HG03280 (cell line): ENCODE results near the gene JUP.

Experiments
- ATAC-seq: cut with Tn5 transposase; IDR thresholded peaks from one replicate; pipeline ENCODE4 v1.9.1; 2021; ENCODE audit warnings: mild to moderate bottlenecking, moderate library complexity; ENCODE audit not compliant: unreplicated experiment

Gene JUP

DNA sequence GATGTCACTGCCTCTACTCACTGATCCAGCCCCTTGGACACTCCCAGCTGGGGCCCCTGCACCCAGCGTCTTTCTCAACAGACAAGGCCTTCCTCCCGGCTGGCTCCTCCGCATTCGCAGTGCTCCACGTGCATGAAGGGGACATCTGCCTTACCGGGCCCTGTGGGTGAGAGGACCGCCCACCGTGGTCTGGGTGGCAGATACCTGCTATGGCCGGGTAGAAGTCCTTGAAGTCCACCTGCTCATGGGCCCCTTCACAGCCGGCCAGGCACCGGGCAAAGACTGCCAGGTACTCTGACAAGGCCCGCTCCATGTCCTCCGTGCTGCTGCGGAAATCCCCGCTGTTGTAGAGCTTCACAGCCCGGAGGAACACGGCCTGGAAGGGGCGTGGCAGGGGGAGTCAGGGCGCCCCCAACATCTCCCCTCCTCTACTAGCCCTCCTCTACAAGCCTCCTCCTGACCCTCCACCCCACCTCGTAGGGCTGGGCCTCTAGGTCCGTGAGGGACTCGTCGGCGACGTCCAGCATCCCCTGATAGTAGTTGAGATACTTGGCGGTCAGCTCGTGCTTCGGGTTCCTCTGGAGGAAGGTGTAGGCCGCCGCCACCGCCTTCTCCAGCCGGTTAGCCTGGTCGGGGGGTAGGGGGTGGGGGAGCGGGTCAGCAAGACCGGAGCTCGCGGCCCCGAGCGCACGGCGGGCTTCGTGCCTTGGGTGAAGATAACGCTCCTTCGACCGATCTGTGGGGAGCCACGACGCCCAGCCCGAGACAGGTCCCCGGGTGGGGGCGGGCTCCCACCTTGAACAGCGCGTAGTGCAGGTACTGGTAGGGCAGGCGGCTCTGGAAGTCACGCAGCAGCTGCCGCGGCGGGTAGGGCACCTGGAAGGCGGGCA, 24.4 kb upstream of the JUP start:
- no peak for ATAC-seq

DNA sequence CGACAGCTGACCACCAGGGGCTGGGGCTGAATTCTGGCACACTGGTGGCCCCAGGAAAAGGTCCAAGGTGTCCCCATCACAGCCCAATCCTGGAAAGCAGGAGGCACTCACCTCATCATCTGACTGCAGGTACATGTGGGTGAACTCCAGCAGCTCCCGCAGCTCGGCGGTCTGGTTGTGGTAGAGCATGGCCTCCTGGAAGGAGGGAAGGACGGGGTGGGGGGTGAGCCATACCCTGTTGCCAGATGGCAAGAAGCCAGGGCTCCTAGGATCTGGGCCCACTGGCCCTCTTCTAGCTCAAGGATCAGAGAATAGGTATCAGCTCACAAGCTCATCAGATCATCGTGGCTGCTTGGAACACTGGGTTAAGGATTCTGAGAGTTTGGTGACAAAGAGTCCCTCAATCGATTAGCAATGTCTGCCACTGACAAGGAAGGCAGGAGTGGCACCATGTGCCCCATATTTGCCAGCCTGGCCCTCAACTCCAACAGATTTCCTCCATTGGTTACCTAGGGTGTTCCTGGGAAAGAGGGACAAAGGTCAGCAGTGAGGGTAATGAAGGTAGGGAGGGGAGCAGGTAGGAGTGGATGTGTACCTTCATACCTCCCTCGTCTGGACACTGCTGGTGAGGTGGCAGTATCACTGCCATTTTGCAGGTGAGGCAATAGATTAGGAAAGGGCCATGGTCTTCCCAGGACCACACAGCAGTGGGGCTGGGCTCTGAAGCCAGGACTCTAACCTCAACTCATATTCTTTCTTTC, 20.4 kb upstream of the JUP start:
- ATAC-seq, result no peak

DNA sequence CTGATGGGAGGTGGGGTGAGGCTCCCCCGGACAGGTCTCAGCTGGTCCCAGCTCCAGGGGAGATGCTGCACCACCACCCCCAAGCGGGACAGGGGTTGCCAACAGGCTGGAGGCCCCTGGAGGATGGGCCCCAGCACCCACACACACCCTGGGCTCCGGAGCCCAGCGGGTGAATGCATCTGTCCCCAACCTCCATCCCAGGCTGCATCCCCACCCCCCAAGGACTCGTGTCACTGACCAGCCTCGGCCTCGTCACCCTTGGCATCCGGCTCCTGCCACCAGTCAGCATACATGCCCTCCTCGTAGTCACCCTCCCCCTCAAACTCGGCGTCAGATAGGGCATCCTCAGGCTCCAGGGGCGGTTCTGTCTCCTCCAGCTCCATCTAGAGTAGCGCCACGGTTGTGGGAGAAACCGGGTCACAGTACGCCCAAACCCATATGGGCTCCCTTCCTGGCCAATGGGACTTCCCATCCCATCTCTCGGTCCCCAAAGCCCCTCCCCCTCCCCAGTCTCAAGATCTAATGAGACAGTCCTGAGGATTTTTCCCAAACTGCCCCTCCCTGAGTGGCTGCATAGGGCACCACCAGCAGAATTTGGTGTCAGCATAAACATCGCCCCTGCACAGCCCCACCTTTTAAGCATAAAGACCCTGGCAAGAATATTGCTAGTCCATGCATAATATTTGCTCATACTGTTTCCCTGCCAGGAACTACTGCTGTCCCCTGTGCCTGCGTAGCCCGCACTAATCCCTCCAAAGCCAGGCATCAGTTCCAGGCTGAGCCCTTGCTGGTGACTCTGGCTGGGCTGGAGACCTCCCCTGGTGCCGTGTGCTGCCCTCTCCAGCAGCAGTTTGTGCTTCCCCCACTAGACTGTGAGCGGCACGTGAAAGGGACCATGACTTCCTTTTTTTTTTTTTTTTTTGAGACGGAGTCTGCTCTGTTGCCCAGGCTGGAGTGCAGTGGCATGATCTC, 16.8 kb upstream of the JUP start:
- no peak for ATAC-seq

DNA sequence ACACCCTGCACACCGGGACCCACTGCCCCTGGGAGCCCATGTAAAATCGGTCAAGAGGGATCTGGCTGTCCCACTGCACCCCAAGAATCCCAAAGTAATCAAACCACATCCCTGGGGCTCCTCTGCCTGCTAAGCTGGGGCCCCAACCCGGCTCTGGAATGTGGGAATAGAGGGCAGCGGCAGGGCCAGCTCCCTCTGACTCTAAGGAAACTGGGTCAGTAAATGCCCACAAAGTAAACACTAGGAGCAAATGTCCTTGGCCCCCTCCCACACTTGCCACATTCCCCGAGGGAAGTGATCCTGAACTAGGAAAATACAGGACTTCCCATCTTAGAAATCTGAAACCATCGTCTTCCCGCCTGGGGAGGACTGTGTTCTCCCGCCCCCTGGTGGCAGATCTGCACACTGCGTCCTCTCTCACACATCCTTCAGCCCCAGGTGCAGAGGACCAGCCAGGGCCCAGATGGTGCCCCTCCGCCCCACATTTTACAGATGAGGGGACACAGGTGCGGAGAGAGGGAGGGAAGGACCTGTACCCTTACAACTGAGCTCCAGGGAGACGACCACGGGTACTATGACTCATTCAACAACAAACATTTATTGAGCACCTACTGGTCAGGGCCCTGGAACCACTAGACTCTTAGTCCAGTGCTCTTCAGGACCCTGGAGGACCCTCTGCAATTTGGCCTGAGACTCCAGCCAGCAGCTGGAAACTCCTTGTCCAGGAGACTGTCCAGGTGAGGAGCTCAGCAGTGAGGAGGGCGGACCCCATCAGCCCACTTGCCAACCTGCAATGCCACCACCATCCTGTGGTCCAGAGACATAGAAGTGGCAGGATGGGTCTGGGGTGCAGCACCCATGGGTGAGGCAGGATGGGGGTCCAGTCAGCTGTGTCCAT, 15.1 kb upstream of the JUP start:
- ATAC-seq, result no peak

DNA sequence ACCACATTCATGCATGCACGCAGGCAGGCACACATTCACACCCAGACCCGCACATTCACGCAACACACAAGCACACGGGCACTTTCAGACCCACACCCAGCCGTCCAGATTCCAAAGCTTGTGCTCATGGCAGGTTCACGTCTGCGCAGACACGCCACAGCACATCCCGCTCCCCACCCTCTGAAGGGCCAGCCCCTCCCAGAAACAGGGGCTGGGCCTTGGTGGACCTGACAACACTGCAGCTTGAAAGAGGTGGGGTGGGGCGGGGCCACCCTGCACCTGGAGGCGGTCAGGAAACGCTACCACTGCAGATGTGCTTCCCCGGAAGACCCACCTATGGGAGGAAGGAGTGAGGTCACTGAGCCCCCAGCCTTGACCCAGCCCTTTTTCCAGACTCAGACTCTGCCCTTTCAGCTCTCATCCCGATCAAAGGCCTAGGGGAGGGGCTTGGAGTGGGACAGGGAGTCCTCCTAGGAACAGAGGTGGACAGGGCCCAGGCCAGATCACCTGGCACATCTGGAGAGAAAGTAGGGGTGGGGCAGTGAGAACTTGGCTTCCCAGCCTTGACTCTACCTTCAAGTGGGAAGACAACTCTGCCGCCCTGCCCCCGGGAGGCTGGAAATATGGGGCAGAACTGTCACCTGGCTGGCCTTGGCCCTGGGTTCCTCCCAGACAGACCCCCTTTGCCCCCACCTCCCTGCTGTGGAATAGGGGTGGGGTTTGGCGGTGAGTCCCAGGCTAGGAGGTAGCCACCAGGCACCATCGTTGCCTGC, 14.3 kb upstream of the JUP start:
- no peak for ATAC-seq

DNA sequence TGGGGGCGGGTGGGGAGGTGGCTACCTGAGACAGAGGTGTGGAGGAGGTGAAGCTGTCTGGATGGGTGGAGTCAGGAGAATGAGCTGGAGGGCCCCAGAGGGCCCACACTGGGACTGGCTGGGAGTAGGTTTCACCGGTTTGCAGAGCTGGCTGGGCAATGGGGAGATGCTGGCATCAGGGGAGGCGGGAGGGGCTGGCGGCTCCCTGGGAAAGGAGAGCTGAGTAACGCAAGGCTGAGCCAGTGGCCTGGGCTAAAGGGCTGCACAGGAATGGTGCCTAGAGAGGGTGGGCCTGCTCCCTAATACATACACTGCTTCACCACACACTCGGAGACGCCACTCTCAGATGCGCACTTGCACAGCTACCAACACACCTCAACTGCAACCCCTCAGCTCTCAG, 12.9 kb upstream of the JUP start:
- no peak for ATAC-seq

DNA sequence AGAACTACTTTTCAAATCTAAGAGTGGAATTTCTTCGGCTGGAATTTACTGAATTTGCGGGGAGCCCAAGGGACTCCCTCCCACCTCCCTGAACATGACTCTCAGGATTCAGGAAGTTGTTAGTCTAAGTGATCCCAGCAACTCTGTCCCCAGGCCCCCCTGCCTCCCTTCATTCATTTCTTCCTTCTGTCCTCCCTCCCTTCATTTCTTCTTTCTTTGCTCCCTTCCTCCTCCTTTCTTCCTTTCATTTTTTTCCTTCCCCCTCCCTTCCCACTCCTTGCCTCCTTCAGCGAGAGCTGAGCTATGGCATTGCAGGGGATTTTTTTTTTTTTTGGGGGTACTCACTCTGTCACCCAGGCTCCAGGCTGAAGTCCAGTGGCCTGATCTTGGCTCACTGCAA, 10.9 kb upstream of the JUP start:
- no peak for ATAC-seq

DNA sequence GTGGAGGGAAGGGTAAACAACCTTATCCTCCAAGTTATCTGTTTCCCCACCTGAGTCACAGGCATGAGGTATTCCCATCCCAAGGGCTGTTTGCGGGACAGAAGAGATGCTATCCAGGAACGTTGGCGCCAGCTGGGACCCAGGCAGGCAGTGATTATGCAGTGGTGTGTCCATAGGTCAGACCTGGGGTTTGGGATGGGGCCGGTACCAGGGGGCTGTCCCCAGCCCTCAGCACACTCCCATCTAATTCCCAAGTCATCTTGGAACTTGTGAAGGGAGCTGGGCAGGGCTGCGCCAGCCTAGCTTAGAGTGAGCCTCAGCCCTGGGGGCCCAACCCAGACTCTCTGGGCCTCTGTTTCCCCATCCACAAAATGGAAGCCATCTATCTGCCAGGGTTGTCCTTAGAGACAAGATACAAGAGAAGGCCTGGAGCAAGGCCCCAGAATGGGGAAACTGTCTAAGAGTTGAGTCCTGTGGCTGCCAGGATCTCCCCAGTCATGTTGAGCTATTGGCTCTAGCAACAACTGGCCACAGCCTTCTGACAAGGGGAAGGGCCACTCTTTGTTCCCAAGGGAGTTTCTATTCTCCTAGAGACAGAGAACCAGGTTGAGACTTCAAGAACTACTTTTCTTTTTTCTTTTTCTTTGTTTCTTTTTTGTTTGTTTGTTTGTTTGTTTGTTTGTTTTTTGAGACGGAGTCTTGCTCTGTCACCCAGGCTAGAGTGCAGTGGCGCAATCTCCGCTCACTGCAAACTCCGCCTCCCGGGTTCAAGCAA, 9.8 kb upstream of the JUP start:
- no peak for ATAC-seq

DNA sequence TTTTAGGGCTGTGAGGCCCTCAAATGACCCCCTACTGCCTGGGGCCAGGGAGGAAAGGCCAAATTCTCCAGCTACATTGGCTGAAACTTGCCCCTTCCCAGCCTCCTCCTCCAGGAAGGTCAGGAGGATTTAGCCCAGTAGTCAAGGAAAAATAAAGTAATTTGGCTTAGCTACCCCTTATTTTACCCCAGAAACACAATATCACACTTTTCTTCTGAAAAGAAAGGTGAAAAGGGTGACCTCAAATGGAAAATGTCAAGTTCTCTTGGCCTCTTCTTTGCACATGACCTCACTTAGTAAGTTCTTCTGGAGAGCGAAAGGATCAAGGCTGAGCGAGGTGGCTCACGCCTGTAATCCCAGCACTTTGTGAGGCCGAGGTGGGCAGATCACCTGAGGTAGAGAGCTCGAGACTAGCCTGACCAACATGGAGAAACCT, 8.0 kb upstream of the JUP start:
- ATAC-seq, result no peak

DNA sequence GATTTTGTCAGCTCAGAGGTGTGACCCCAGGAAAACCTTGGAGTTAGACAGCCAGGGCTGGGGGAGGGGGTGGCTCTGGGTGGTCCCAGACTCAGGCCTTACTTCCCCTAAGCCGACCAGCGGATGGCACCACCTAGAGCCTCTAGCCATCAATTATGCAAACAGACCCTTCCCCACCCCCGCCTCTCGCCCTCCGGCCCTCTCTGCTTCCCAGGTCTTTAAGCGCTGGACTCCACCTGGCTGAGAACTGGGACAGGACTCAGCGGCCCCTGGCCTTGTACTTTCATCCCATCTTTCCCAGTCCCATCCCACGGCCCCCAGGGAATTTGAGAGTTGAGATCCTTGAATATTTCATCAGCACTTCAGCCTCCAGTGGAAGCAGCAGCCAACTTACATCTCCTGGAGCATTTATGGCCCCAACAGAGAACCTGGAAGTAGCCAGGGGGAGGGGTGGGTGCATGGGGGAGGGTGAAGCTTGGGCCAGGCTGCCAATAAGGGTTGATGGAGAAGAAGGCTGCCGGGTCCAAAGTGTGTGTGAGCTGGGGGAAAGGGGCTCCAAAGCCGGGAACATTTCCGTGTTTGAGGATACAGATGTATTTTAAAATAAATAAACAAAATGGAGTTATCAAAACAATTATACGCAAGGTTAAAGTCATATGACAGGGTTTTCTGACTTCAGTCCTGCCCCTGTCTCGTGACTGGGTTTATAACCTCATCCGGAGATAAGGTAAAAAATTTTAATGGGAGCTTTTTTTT, 7.5 kb upstream of the JUP start:
- ATAC-seq, result no peak

DNA sequence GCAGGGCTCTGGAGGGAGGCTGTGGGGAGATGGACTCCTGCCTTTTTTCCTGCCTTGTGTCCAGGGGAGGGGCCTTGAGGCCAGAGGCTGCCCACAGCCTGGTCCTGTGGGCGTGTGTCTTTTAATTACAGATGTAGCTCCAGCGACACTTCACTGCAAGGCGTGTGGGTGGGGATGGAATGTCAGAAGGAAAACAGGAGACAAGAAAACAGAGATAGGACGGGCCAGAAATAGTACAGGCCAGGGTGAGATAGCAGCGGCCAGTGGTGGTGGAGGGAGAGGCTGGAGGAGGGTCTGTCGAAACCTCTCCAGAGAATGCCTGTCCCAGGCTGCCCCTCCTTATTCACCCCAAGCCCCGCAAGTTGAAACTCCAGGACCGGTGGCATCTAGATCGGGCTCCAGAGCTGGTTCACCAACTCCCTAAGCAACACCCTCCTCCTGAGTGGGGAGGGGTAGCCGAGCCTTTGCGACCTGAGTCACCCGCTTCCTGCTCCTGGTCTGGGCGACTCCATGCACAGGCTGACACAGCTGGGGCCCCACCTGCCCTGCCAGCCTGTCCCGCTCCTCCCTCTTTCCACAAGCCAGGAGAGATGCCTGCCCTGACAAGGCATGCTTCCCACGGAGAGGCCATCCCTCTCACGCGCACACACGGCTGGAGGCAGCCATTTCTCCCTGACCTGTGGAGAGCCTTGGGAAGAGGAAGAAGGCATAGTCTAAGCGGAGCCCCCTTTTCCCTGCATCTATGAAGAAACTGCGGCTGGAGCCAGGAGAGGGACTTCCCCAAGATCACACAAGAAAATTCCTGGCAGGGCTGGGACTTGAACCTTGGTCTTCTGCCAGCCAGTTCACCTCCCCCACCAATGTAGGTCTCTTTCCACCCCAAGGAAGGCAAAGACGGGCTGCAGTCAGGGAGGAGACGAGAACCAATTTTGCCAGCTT, 6.6 kb upstream of the JUP start:
- ATAC-seq, result no peak

DNA sequence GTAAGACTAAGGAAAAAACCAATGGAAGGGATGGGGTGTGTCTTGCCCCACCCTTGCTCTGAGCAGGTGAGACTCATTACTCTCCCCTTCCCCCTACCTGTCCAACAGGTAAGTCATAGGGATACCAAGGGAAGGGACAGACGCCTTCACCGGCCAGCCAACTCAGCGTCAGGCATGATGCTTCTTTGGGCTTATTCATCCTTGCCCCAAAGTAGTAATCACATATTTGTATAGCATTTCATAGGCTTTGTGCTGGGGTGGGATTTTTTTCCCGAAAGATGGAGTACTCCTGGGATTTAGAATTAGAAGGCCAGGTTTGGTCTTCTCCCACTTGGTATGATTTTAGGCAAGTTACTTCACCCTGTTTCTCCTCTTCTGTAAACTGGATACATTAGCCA, 509 bp upstream of the JUP start:
- ATAC-seq, result no peak

DNA sequence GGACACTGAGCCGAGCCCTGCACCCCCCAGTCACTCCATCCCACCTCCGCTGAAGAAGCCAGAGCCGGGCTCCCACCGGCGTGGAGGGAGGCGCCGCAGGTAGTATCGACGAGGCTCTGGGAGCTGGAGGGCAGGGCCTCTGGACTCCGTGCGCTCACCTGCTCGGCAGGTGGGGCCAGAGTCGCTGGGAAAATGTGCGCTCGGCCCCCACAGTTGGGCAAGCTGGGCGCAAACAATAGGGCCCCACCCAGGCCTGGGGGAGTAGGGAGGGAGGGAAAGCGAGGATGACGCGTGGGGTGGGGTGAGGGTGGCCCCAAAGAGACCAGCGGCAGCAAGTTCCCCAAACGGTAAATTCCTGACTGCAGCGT, 668 bp downstream of the JUP start:
- ATAC-seq, result no peak

DNA sequence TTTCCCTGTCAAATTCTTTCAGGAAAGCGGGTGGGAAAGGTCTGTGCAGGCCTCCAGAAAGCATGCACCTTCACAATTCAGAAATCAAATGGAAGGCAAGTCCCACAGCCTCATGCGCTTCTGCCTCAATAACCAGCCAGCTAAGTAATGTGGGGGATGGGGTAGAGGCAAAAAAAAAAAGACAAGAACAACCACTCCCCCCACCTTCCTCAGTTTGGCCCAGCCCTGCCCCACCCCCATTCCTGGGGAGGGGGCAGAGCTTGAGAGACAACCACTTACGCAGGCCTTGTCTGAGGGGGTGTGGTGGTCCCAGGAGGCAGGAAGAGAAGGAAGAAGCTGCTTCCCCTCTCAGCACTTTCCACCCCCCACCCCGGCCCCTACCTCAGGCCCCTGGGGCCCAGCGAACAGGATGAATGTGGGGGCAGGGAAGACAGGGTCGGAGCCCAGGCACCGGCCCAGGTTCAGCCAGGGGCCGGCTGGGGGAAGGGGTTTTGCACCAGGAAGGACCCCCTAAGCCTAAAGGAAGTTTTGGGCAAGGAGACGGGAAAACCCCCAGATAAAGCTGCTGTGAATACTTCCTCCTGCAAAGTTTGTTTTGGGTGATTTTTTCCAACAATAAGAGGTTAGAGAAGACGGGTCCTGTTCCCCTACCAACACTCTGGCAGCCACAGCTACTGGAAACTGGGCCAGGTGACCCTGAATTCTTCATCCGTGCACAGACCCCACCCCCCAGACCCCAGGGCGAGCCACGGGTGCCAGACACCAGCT, 1.2 kb downstream of the JUP start:
- ATAC-seq, result no peak

DNA sequence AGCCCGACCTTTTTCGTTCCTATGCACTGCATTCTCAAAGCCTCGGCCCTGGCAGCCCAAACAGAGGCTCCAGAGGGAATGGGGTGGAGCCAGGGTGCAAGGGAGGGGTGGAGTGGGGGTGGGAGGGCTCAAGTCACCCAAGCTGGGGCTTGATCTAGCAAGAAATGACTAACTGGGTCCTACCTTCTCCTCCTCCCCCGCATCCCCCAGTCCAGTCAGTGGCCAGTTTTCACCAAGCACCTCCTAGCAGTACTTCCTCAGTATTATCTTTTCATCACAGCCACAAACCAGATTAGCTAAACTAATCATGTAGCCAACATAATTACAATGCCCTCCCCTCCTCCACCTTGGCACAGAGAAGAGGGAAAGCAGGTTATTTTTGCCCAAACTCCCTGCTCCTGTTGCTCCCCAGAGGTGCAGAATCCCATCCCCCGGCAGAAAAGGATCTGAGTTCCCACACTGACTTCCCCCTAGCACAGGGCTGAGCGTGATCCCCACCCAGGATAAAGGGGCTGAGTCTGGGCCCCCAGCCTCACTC, 2.2 kb downstream of the JUP start:
- ATAC-seq, result no peak

DNA sequence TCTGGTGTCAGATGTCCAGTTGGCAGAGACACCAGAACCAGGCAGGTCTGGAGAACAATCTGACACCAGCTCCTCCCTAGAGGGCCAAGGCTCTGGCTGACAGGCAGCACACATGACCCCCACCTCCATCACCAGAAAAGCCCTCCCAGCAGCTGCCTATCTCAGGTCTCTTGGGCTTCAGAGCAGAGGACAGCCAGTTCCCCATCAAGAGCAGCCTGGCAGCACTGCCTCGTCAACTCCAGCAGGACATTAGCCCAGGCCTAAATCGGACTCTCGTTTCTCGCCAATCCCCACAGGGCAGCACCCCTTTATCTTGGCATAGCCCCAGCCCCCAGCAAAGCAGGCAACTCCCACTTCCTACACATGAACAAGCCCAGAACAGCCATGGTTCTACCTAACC, 4.4 kb downstream of the JUP start:
- no peak for ATAC-seq
